NB4 (cell line): Measurements from ENCODE around the gene RPL13.

Source experiments
- POLR2A ChIP-seq: IDR thresholded peaks from 2 replicates; pipeline ENCODE4 v1.6.1; 2011; ENCODE audit warnings: mild to moderate bottlenecking; ENCODE audit not compliant: insufficient read length; ENCODE audit errors: extremely low read depth
- TF ChIP-seq, protein P1 (sequence below): IDR thresholded peaks from one replicate; pipeline ENCODE4 v1.5.1; 2012; ENCODE audit warnings: low read depth, low read length

DNA sequence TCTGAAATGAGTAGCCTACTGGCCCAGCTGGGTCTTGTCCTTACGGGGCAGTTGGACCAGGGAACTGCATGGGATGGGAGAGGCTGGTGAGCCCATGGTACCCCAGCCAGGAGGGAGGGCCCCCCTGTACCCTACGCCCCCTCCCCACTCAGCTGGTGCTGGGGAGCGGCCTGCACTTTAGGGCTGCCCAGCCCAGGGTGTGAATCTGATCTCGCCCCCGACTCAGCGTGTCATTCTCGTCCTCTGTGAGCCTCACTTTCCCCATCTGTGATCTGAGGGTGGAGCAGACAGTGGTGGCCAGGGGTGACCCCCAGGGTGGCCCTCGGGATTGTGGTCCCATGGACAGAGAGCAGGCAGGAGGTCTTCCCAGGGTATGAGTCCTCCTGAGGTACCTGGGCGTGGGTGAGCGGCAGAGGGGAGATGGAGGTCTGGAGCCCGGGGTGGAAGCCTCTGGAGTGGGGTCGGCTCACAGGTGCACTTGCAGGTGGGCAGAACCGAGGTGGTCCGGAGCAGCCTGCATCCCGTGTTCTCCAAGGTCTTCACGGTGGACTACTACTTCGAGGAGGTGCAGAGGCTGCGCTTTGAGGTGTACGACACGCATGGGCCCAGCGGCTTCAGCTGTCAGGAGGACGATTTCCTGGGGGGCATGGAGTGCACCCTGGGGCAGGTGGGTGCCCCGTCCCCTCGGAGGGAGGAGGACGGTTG is 16.7 kb downstream of the RPL13 start:
- TF ChIP-seq, protein P1, sequence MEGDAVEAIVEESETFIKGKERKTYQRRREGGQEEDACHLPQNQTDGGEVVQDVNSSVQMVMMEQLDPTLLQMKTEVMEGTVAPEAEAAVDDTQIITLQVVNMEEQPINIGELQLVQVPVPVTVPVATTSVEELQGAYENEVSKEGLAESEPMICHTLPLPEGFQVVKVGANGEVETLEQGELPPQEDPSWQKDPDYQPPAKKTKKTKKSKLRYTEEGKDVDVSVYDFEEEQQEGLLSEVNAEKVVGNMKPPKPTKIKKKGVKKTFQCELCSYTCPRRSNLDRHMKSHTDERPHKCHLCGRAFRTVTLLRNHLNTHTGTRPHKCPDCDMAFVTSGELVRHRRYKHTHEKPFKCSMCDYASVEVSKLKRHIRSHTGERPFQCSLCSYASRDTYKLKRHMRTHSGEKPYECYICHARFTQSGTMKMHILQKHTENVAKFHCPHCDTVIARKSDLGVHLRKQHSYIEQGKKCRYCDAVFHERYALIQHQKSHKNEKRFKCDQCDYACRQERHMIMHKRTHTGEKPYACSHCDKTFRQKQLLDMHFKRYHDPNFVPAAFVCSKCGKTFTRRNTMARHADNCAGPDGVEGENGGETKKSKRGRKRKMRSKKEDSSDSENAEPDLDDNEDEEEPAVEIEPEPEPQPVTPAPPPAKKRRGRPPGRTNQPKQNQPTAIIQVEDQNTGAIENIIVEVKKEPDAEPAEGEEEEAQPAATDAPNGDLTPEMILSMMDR = no peak
- TF ChIP-seq POLR2A = no peak
